GM18499 (cell line): ENCODE measurements around the gene TRIM74.
A peak's percentile ranks its signal among the peaks of the same experiment; 100 is the strongest.
"Not testable (repeated sequence)": the region's sequence is repeated elsewhere in the genome, so short reads cannot be mapped to it uniquely, and the experiment has no call there.

Experiments used
- ATAC-seq: cut with Tn5 transposase; IDR thresholded peaks from one replicate; pipeline ENCODE4 v1.9.1; 2021; ENCODE audit warnings: moderate number of reproducible peaks; ENCODE audit not compliant: insufficient read depth, unreplicated experiment

The TRIM74 gene

DNA sequence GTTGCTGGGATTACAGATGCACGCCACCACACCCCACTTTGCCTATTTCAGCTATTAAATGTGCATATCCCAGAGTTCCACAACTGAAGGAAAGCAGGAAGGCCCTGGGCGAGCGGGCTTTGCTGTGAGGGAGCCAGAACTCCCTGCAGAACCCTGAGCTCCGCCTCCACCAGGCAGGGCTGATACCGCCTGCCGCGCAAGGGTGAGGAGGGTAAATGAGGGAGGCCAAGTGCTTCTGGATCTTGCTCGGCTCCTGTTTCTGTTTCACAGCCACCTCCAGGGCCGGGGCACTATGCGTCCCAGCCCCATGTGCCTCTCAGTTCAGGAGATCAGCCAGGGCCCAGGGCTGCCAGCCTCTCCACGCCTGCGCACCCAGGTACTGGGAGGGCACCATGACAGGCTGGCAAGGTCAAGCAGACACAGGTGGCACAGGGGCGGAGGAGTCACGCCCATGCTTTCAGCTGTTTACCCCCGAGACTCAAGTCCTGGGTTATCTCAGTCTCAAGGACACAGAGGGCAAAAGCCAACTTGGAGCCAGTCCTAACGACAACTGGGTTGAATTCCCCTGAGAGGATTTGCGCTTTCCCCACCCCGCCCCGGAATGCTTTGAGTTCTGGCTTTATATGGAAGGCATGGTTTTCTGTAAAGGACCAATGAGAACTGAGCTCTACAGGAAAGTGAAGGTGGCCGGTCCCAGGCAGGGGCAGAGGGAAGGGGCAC is 8.5 kb downstream of the TRIM74 start:
- not testable (repeated sequence) for ATAC-seq

DNA sequence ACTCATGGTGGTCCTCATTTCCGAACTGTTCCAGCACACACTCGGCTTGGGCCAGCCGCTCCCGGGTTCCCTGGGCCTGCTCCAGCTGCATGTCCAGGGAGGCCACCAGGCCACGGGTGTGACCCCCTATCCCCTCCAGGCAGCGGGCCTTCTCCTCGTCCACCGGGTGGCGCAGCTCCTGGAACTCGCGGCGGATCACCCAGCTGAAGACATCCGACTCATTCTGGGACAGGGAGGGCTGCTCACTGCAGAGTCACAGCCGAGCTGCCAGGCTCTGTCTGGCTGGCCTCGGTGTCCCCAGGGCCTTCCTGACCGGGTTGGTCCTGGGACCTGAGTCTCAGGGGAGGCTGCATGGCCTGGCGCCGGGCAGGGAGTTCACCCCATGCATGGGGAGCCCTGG is 9.2 kb downstream of the TRIM74 start:
- ATAC-seq: not testable (repeated sequence)

- ATAC-seq: peak; percentile 69
Observed at GRCh38 chr7:72954563-72955198, 14.6 kb downstream of the TRIM74 start.

GRCh38 chr7:72953901-72954562 is 15.2 kb downstream of the TRIM74 start:
- peak; percentile 33 for ATAC-seq

DNA sequence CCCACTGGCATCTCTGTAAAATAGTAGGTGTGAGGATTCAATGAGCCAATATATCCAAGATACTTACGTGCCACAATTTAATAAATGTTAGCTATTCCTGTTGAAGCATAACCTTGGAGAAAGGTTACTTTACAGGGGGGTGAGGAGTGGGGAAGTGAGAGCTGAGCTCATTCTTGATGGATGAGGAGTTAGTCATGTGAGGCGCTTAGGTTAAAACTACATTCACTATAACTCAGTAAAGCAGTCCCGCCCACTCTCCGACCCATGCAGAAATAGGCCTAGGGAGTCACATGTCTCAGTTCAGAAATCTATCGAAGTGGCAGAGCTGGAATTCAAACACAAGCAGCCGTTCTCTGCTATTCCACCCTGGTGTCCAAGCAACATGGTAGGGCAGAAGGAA is 18.8 kb downstream of the TRIM74 start:
- ATAC-seq: not testable (repeated sequence)

DNA sequence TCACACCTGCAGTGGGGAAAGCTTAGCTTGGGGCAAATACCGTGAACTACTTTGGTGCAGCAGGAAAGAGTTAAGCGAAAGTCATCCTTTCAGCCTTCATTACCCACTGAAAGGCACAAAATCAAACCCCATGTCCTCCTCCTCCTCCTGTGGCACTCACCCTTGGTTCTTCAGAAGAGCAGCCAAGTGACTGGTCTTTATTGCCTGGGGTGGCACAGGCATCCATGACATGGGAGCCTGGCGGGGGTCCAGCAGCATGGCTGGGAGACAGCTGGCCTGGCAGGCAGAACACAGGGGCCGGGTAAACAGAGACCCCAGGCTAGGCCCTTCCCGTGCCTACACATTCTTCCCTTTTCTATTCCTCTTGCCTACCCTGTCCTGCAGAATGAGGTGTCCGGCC is 19.6 kb downstream of the TRIM74 start:
- ATAC-seq: not testable (repeated sequence)

- ATAC-seq: not testable (repeated sequence)
Observed at GRCh38 chr7:72949276-72949675, 20.0 kb downstream of the TRIM74 start.

DNA sequence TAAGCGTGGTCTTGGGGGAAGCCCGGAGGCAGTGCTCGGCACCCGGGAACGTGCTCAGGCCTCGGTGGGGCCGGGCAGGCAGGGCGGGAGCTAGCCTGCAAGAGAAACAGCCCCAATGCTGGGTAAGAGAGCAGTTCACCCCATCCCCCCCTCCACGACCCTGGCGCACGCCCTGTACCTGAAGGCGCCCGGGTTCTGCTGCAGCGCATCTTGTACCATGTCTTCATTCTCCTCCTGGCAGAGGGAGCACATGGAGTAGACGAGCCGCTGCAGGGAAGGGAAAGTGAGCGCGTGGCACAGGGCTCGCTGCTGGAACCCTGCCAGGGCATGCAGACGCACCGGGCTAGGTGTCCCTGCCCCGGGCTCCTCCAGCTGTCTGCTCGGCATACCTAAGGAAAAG is 20.6 kb downstream of the TRIM74 start:
- not testable (repeated sequence) for ATAC-seq

GRCh38 chr7:72946130-72946745 is 23.0 kb downstream of the TRIM74 start:
- ATAC-seq: not testable (repeated sequence)

- not testable (repeated sequence) for ATAC-seq
Observed at GRCh38 chr7:72945597-72945996, 23.7 kb downstream of the TRIM74 start.

DNA sequence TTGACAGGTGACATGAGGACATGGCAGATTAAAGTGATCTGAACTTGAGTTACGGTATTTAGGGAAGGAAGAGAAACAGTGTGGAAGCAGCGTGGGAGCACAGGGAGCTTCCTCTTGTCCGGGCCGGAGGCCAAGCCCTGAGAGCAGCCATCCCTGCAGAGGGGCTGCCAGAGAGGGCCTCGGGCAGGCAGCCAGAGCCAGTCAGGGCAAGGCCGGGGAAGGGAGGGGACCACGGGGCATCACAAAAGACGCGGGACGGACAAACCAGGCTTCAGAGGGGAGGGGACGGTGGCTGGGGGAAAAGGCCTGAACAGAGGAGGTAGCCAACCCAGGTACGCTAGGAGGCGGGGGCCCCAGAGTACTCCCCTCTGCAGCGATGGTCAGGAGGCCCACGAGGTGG is 24.3 kb downstream of the TRIM74 start:
- not testable (repeated sequence) for ATAC-seq

DNA sequence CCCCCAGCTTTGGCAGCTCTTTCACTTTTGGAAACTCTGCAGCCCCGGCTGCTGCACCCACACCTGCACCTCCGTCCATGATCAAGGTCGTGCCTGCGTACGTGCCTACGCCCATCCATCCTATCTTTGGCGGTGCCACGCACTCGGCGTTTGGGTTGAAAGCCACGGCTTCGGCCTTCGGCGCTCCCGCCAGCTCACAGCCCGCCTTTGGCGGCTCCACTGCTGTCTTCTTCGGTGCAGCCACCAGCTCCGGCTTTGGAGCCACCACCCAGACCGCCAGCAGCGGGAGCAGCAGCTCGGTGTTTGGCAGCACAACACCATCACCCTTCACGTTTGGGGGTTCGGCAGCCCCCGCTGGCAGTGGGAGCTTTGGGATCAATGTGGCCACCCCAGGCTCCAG is 26.3 kb downstream of the TRIM74 start:
- ATAC-seq: not testable (repeated sequence)

GRCh38 chr7:72942022-72942705 is 27.1 kb downstream of the TRIM74 start:
- ATAC-seq: not testable (repeated sequence)

DNA sequence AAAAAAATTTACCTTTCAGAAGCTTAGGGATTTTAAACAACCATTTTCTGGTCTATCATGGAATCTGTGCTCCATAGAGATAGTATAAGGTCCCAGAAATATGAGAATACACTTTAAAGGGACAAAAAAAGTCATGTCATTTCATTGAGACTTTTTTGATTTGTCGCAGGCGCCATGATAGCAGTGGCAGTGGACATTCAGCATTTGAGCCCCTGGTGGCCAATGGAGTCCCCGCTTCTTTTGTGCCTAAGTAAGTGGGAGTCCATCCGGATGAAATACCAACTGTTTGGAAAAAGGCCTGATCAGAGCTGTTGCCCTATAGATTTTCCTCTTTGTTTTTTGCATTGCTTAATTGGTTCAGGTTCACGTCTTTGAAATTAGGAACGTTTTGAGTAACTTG is 41.0 kb downstream of the TRIM74 start:
- ATAC-seq: not testable (repeated sequence)

DNA sequence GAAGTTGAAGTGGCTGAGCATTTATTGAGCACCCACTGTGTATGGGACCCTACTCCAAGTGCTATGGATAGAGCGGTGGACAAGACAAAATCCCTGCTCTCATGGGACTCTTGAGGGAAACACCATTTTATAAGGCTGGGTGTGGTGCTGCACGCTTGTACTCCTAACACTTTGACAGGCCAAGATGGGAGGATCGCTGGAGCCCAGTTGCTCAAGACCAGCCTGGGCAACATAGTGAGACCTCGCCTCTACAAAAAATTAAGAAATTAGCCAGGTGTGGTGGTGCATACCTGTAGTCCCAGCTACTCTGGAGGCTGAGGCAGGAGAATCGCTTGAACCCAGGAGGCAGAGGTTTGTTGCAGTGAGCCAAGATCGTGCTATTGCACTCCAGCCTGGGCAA is 41.5 kb downstream of the TRIM74 start:
- ATAC-seq: not testable (repeated sequence)

DNA sequence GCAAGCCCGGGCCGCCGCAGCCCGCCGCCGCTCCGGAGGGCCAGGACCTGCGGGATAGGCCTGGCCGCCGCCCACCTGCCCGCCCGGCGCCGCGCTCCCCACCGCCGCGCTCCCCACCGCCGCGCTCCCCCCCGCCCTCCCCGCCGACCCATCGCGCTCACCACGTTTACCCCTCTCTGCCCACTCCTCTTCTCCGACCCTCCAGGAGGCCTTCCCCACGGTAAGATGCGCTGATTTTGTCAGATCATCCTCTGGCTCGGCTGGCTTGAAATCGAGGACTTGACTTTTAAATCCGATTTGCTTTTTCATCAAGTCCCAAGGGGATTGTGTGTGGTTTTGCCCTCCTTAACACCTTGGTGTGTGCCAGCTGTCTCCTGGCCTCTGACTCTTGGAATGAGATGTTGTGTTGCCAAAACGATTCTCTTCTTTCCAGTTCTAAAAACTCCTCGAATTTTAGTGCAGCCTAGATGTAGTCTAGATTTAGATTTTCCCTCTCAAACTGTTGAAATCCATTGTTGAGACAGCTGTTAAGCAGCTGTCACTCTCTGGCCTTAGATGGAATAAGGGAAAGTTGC is 43.6 kb downstream of the TRIM74 start:
- ATAC-seq: no peak

DNA sequence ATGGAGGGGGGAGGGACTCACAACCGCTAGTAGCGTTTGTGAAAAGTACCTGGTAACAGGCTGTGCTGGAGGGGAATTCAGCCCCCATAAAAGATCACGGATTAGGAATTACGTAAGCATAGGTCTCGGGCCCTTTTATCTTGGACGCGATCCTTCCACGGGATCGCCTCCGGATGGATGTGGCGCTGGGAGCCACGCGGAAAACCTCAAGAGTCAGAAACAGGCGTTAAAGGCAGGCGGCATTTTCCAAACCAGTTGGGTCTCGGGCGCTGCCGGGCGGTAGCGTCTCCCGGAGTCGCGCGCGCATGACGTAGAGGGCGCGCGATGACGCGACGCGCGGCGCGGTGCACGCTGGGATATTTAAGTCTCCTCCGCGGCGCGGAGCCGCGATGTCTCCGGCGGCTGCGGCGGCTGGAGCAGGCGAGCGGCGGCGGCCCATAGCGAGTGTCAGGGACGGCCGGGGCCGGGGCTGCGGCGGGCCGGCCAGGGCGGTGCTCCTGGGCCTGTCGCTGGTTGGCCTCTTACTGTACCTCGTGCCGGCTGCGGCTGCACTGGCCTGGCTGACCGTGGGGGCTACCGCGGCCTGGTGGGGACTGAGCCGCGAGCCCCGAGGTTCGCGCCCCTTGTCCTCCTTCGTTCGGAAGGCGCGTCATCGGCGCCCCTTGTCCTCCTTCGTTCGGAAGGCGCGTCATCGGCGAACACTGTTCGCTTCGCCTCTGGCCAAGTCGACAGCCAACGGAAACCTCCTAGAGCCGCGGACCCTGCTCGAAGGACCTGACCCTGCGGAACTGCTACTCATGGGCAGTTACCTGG is 44.3 kb downstream of the TRIM74 start, which contains the start of gene POM121:
Gene POM121, plus strand, starts transcription at position 363 of the 813 bp plus-strand sequence. Its CDS starts 27 bp downstream, at position 390.
- ATAC-seq: peak; percentile 52

DNA sequence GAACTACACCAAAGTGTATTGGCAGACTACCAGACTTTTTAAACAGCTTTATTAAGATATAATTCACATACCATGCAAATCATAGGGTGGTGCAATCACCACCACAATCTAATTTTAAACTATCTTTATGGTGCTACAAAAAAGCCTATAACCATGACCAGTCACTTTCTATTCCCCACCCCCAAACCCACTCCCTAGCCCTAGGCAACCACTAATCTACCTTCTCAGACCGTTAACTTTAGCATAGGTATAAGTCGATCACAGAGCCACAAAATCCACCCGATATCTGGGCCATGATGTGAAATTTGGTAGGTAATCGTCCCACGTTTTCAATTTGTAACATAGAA is 44.9 kb downstream of the TRIM74 start:
- peak; percentile 5 for ATAC-seq

GRCh38 chr7:72919256-72919775 is 50.0 kb downstream of the TRIM74 start:
- ATAC-seq: no peak
